ENCODE results near the gene CTPS1. TPM values are rescaled to one million over a fixed set of nuclear protein-coding genes. Genes with fewer than 3 reads are reported as not detected.

The CTPS1 gene
- total and polyA plus RNA-seq, 7 donors, result 1.8 to 99.0 (median 26.0) TPM

GRCh38 chr1:41023279-41023990, 43.9 kb downstream of the CTPS1 start:
- Histone ChIP-seq H3K36me3 (peaks cover 9 to 44% (median 11%) of the 10 kb centered on the region in 4 donors), H3K4me3 (no peak overlapping the region), H3K27ac (no peak overlapping the region), H3K4me1 (peaks cover 0 to 11% (median 7%) of the 10 kb centered on the region in 4 donors), H3K27me3 (no peaks in the 10 kb centered on the region), H3K9me3 (no peaks in the 10 kb centered on the region)
- no peak for DNase-seq
- intact Hi-C loops (cut with DNase I), result loop anchor here (10.0 kb wide), 1 partner anchor 211 kb away; no protein-coding TSS in a partner anchor
- TF ChIP-seq POLR2A (IDR thresholded peaks at IDR 0.05), result no peak
- no peak for TF ChIP-seq EP300 (IDR thresholded peaks at IDR 0.05)
- TF ChIP-seq CTCF (IDR thresholded peaks at IDR 0.05), result peak in 1 of 4 experiments; percentile 36
- peak in 2 of 4 donors; percentile 11 to 21 for TF ChIP-seq POLR2AphosphoS5 (IDR thresholded peaks at IDR 0.05)
- WGBS, 2 donors, result 92 to 96% methylated on average over 5 of the region's 5 CpGs

GRCh38 chr1:41024953-41025352, 45.5 kb downstream of the CTPS1 start:
- Histone ChIP-seq H3K4me1 (peaks cover 0 to 11% (median 7%) of the 10 kb centered on the region in 4 donors), H3K27ac (no peak overlapping the region), H3K27me3 (no peaks in the 10 kb centered on the region), H3K36me3 (peaks cover 7 to 47% (median 11%) of the 10 kb centered on the region in 4 donors), H3K4me3 (no peak overlapping the region), H3K9me3 (no peaks in the 10 kb centered on the region)
- TF ChIP-seq POLR2AphosphoS5 (IDR thresholded peaks at IDR 0.05), result no peak
- TF ChIP-seq EP300 (IDR thresholded peaks at IDR 0.05), result no peak
- no peak for TF ChIP-seq CTCF (IDR thresholded peaks at IDR 0.05)
- TF ChIP-seq POLR2A (IDR thresholded peaks at IDR 0.05), result no peak
- DNase-seq, result no peak
- intact Hi-C loops (cut with DNase I), result loop anchor here (10.0 kb wide), 1 partner anchor 210 kb away; no protein-coding TSS in a partner anchor
- 83 to 87% methylated on average over 2 of the region's 2 CpGs for WGBS, 2 donors

GRCh38 chr1:41025979-41026819, 46.7 kb downstream of the CTPS1 start:
- H3K27me3 ChIP-seq, result no peaks in the 10 kb centered on the region
- H3K36me3 ChIP-seq, result peaks cover 10 to 60% (median 17%) of the 10 kb centered on the region in 4 donors
- no peak overlapping the region for H3K4me3 ChIP-seq
- H3K9me3 ChIP-seq, result no peaks in the 10 kb centered on the region
- no peak for DNase-seq
- intact Hi-C loops (cut with DNase I), result loop anchor here (10.0 kb wide), 1 partner anchor 209 kb away; no protein-coding TSS in a partner anchor
- no peak overlapping the region for H3K27ac ChIP-seq
- peaks cover 0 to 11% (median 7%) of the 10 kb centered on the region in 4 donors for H3K4me1 ChIP-seq
- 95 to 97% methylated on average over 4 of the region's 4 CpGs for WGBS, 2 donors
- TF ChIP-seq POLR2AphosphoS5 (IDR thresholded peaks at IDR 0.05) (peak in 2 of 4 donors; percentile 5 to 12), CTCF (IDR thresholded peaks at IDR 0.05) (no peak), POLR2A (IDR thresholded peaks at IDR 0.05) (no peak), EP300 (IDR thresholded peaks at IDR 0.05) (no peak)

- intact Hi-C loops (cut with DNase I), result loop anchor here (10.0 kb wide), 1 partner anchor 207 kb away; no protein-coding TSS in a partner anchor
- Histone ChIP-seq H3K27me3 (no peaks in the 10 kb centered on the region), H3K9me3 (no peaks in the 10 kb centered on the region), H3K36me3 (peaks cover 10 to 79% (median 31%) of the 10 kb centered on the region in 4 donors), H3K4me3 (no peak overlapping the region), H3K4me1 (no peaks in the 10 kb centered on the region), H3K27ac (no peak overlapping the region)
- no peak for TF ChIP-seq CTCF (IDR thresholded peaks at IDR 0.05)
- no peak for TF ChIP-seq POLR2A (IDR thresholded peaks at IDR 0.05)
- no peak for TF ChIP-seq EP300 (IDR thresholded peaks at IDR 0.05)
- TF ChIP-seq POLR2AphosphoS5 (IDR thresholded peaks at IDR 0.05), result no peak
- DNase-seq, result no peak
- WGBS, 2 donors, result 98% methylated on average over 10 of the region's 10 CpGs
Observed at GRCh38 chr1:41028034-41028642, 48.6 kb downstream of the CTPS1 start.
